Osteoblast (primary cell): ENCODE data around the gene ZFAND3. TPM values are rescaled to one million over a fixed set of nuclear protein-coding genes. Genes with fewer than 3 reads are reported as not detected.

Experiments used
- DNase-seq: peaks from one replicate; pipeline ENCODE4 v3.0.0; 2011; ENCODE audit warnings: low spot score, mixed read lengths; ENCODE audit not compliant: insufficient read length; ENCODE audit errors: missing footprints
- H2AFZ ChIP-seq: 2 replicates; pipeline ENCODE4 v1.6.0; 2011; ENCODE audit warnings: mild to moderate bottlenecking, low read length
- H3K27ac ChIP-seq: 2 replicates; pipeline ENCODE4 v1.5.1; 2011; ENCODE audit warnings: mild to moderate bottlenecking, low read depth, low read length, moderate library complexity
- H3K27me3 ChIP-seq: 2 replicates; pipeline ENCODE4 v1.6.0; 2012; ENCODE audit warnings: mild to moderate bottlenecking, control low read depth, inconsistent platforms, low read length, moderate library complexity; ENCODE audit not compliant: insufficient read depth
- H3K36me3 ChIP-seq: 2 replicates; pipeline ENCODE4 v1.5.1; 2011; ENCODE audit warnings: mild to moderate bottlenecking, low read length, control low read depth, moderate library complexity; ENCODE audit not compliant: insufficient read depth
- H3K4me1 ChIP-seq: 2 replicates; pipeline ENCODE4 v1.5.1; 2011; ENCODE audit warnings: mild to moderate bottlenecking, low read length, control low read depth, moderate library complexity; ENCODE audit not compliant: insufficient read depth
- H3K4me2 ChIP-seq: 2 replicates; pipeline ENCODE4 v1.6.0; 2011; ENCODE audit warnings: mild to moderate bottlenecking, low read length; ENCODE audit not compliant: insufficient read depth
- H3K4me3 ChIP-seq: fragments of 200-600 bp; sonication (generic); 3 replicates; pipeline ENCODE4 v1.5.1; 2012; ENCODE audit warnings: mild to moderate bottlenecking, low read length, inconsistent platforms; ENCODE audit not compliant: insufficient read depth
- H3K79me2 ChIP-seq: 2 replicates; pipeline ENCODE4 v1.6.0; 2012; ENCODE audit warnings: mild to moderate bottlenecking, low read length, control low read depth, inconsistent platforms; ENCODE audit not compliant: insufficient read depth
- H3K9me3 ChIP-seq: 2 replicates; pipeline ENCODE4 v1.5.1; 2011; ENCODE audit warnings: low read depth, low read length, control low read depth
- H4K20me1 ChIP-seq: 2 replicates; pipeline ENCODE4 v1.6.0; 2012; ENCODE audit warnings: mild to moderate bottlenecking, low read length, control low read depth; ENCODE audit not compliant: insufficient read depth
- CTCF ChIP-seq: IDR thresholded peaks from 2 replicates; pipeline ENCODE4 v1.5.1; 2011; ENCODE audit warnings: mild to moderate bottlenecking, low read depth, low read length, moderate library complexity; ENCODE audit errors: extremely low read depth
- total RNA-seq: library from RNA; depleted of rRNA; stranded (reverse); fragments of >200 nt; gene quantifications from 2 replicates; pipeline ENCODE4 v1.2.3, GENCODE V29; 2012

Gene ZFAND3
- total RNA-seq, 1 donor = 27.1 TPM

- DNase-seq = no peak
- H3K79me2 ChIP-seq = no peaks in the 10 kb centered on the region
- no peak overlapping the region for H3K4me3 ChIP-seq
- no peaks in the 10 kb centered on the region for H4K20me1 ChIP-seq
- H3K9me3 ChIP-seq = no peaks in the 10 kb centered on the region
- peak overlapping the region; percentile 98 for H2AFZ ChIP-seq
- TF ChIP-seq CTCF = no peak
- no peak overlapping the region for H3K27ac ChIP-seq
- H3K4me1 ChIP-seq = peaks cover 19% of the 10 kb centered on the region
- H3K27me3 ChIP-seq = no peaks in the 10 kb centered on the region
- peak overlapping the region; percentile 99 for H3K4me2 ChIP-seq
- H3K36me3 ChIP-seq = no peaks in the 10 kb centered on the region
Measured at GRCh38 chr6:37785002-37785662, 34.4 kb upstream of the ZFAND3 start.

- no peak overlapping the region for H3K4me2 ChIP-seq
- TF ChIP-seq CTCF = no peak
- no peak overlapping the region for H2AFZ ChIP-seq
- H3K4me1 ChIP-seq = peaks cover 20% of the 10 kb centered on the region
- no peaks in the 10 kb centered on the region for H3K27me3 ChIP-seq
- no peak for DNase-seq
- no peak overlapping the region for H3K27ac ChIP-seq
- no peaks in the 10 kb centered on the region for H4K20me1 ChIP-seq
- no peaks in the 10 kb centered on the region for H3K79me2 ChIP-seq
- H3K4me3 ChIP-seq = no peak overlapping the region
- no peaks in the 10 kb centered on the region for H3K36me3 ChIP-seq
- no peaks in the 10 kb centered on the region for H3K9me3 ChIP-seq
Measured at GRCh38 chr6:37785663-37786270, 33.8 kb upstream of the ZFAND3 start.

GRCh38 chr6:37787216-37787615, 32.3 kb upstream of the ZFAND3 start:
- H3K27me3 ChIP-seq = no peaks in the 10 kb centered on the region
- H3K79me2 ChIP-seq = no peaks in the 10 kb centered on the region
- no peak overlapping the region for H3K4me2 ChIP-seq
- H3K4me3 ChIP-seq = no peak overlapping the region
- no peaks in the 10 kb centered on the region for H3K36me3 ChIP-seq
- DNase-seq = no peak
- H2AFZ ChIP-seq = no peak overlapping the region
- H4K20me1 ChIP-seq = no peaks in the 10 kb centered on the region
- no peaks in the 10 kb centered on the region for H3K9me3 ChIP-seq
- no peak overlapping the region for H3K27ac ChIP-seq
- no peak for TF ChIP-seq CTCF
- peaks cover 29% of the 10 kb centered on the region for H3K4me1 ChIP-seq

GRCh38 chr6:37788259-37788658, 31.3 kb upstream of the ZFAND3 start:
- H3K36me3 ChIP-seq = no peaks in the 10 kb centered on the region
- DNase-seq = no peak
- no peak for TF ChIP-seq CTCF
- H2AFZ ChIP-seq = no peak overlapping the region
- peaks cover 24% of the 10 kb centered on the region for H3K4me1 ChIP-seq
- no peaks in the 10 kb centered on the region for H3K9me3 ChIP-seq
- no peaks in the 10 kb centered on the region for H3K79me2 ChIP-seq
- H3K4me3 ChIP-seq = no peak overlapping the region
- H4K20me1 ChIP-seq = no peaks in the 10 kb centered on the region
- H3K27me3 ChIP-seq = no peaks in the 10 kb centered on the region
- H3K27ac ChIP-seq = no peak overlapping the region
- no peak overlapping the region for H3K4me2 ChIP-seq
